Skeletal muscle tissue (tissue), 4 donors: ENCODE measurements around the gene DAB1. TPM values are rescaled to one million over a fixed set of nuclear protein-coding genes. Genes with fewer than 3 reads are reported as not detected.
"Not testable (repeated sequence)": the region's sequence is repeated elsewhere in the genome, so short reads cannot be mapped to it uniquely, and the experiment has no call there.

ENCODE experiments used
- H3K27ac ChIP-seq: one replicate; pipeline ENCODE4 v1.7.0; 2013; ENCODE audit warnings: mild to moderate bottlenecking, low read depth, low read length, inconsistent platforms
- H3K27me3 ChIP-seq, 3 donors: one replicate each; pipeline ENCODE4 v1.7.0; 2013; ENCODE audit warnings: low read length in 3 of 3; ENCODE audit not compliant: control insufficient read depth in 3 of 3, insufficient read depth in 3 of 3
- H3K36me3 ChIP-seq, 3 donors: one replicate each; pipeline ENCODE4 v1.7.0; 2013; ENCODE audit warnings: low read length in 3 of 3; ENCODE audit not compliant: control insufficient read depth in 3 of 3, insufficient read depth in 3 of 3
- H3K4me1 ChIP-seq, 3 donors: one replicate each; pipeline ENCODE4 v1.7.0; 2013; ENCODE audit warnings: low read length in 3 of 3, mild to moderate bottlenecking in 3 of 3; ENCODE audit not compliant: control insufficient read depth in 3 of 3, insufficient read depth in 3 of 3
- H3K4me3 ChIP-seq, 3 donors: one replicate each; pipeline ENCODE4 v1.7.0; 2013; ENCODE audit warnings: low read length in 3 of 3
- H3K9ac ChIP-seq, 3 donors: one replicate each; pipeline ENCODE4 v1.7.0; 2013; ENCODE audit warnings: low read length in 3 of 3, mild to moderate bottlenecking in 3 of 3, moderate library complexity in 2 of 3, low read depth in 1 of 3
- H3K9me3 ChIP-seq, 3 donors: one replicate each; pipeline ENCODE4 v1.7.0; 2013; ENCODE audit warnings: low read length in 3 of 3; ENCODE audit not compliant: control insufficient read depth in 3 of 3
- total RNA-seq: library from RNA; depleted of rRNA; stranded (reverse); fragments of >200 nt; gene quantifications from one replicate; pipeline ENCODE4 v1.2.3, GENCODE V29; 2014
- donor health status: Osteomylitis.

The DAB1 gene
- total RNA-seq, 1 donor from 2014 or later = 1.6 TPM

DNA sequence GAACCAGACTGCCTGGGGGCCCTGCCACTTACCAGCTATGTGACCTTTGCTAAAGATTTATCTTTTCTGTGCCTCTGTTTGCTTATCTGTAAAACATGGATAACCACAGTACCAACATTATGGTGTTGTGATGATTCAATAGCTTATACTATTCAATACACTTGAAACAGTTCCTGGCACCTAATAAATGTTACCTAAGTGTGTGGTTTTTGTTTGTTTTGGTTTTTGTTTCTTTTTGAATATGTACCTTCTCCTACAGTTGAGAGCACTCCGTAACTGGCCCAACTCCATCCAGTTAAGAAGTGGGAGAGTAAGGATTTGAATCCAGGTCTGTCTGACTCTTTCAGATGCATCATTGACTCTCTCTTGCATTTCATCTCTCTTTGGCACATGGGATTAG lies 332.2 kb downstream of the DAB1 start:
- H3K27ac ChIP-seq = no peak overlapping the region
- no peaks in the 10 kb centered on the region for H3K27me3 ChIP-seq
- H3K9ac ChIP-seq = no peak overlapping the region

DNA sequence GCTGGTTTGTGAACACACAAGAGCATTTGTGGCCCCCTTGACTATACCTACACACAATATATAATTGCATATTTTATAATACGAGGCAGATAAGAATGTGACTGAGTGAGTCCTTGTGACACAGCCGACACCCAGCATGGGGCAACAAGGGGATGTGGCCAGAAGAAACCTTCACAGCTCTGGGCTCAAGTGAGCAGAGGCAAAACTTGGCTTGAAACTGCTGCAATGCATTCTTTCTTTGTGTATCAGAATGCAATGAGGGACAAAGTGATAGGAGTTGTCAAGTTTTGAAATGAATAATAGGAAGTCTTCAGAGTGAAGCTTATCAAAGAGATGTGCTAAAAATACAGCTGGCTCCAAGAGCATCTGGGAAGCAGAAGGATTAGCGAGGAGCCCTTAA lies 334.0 kb downstream of the DAB1 start:
- Histone ChIP-seq H3K36me3 (no peaks in the 10 kb centered on the region), H3K4me1 (peaks cover 0 to 6% (median 3%) of the 10 kb centered on the region in 3 donors), H3K27me3 (no peaks in the 10 kb centered on the region), H3K27ac (no peak overlapping the region), H3K9ac (no peak overlapping the region), H3K9me3 (no peaks in the 10 kb centered on the region), H3K4me3 (no peak overlapping the region)

More for the DNA sequence above, 332.2 kb downstream of the DAB1 start:
- H3K4me3 ChIP-seq = no peak overlapping the region
- no peaks in the 10 kb centered on the region for H3K9me3 ChIP-seq
- no peaks in the 10 kb centered on the region for H3K36me3 ChIP-seq
- peaks cover 0 to 6% (median 3%) of the 10 kb centered on the region in 3 donors for H3K4me1 ChIP-seq

DNA sequence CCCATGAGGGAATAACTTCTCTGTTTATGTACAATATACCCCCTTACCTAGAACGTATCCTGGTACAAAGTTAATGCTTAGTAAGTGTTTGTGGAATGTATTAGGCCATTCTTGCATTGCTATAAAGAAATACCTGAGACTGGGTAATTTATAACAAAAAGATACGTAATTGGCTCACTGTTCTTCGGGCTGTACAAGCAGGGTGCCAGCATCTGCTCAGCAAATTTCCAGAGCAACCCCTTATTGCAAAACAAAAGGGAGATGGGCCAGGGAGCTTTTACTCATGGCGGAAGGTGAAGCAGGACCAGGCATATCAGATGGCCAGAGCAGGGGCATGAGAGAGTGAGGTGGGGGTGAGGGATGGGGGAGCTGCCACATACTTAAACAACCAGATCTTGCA lies 334.6 kb downstream of the DAB1 start:
- peaks cover 0 to under 1% (median 0%) of the 10 kb centered on the region in 3 donors for H3K27me3 ChIP-seq
- H3K4me1 ChIP-seq = peaks cover 0 to 6% (median 3%) of the 10 kb centered on the region in 3 donors

DNA sequence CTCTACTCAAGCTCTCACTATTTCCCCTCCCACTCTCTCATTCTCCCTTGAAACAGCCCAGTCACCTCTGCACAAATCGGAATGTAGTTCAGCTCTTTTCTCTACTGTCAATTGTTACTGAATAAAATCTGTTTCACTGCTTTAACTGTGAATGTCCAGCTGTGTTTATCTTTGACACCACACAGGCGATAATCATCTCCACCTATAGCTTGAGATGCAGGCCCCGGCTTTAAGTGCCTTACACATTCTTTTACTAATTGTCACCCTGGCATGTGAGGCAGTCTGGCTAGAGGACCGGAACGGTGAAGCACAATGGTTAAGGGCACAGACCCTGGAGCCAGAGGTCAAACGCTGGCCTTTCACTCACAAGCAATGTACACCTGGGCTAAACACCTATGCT lies 335.2 kb downstream of the DAB1 start:
- Histone ChIP-seq H3K4me3 (no peak overlapping the region), H3K9ac (no peak overlapping the region), H3K27me3 (peaks cover 0 to 2% (median 0%) of the 10 kb centered on the region in 3 donors), H3K9me3 (no peaks in the 10 kb centered on the region), H3K27ac (no peak overlapping the region), H3K36me3 (no peaks in the 10 kb centered on the region), H3K4me1 (peaks cover 0 to 6% (median 3%) of the 10 kb centered on the region in 3 donors)

More for the DNA sequence above, 334.6 kb downstream of the DAB1 start:
- no peak overlapping the region for H3K4me3 ChIP-seq
- no peak overlapping the region for H3K9ac ChIP-seq
- no peaks in the 10 kb centered on the region for H3K9me3 ChIP-seq
- no peaks in the 10 kb centered on the region for H3K36me3 ChIP-seq
- no peak overlapping the region for H3K27ac ChIP-seq

DNA sequence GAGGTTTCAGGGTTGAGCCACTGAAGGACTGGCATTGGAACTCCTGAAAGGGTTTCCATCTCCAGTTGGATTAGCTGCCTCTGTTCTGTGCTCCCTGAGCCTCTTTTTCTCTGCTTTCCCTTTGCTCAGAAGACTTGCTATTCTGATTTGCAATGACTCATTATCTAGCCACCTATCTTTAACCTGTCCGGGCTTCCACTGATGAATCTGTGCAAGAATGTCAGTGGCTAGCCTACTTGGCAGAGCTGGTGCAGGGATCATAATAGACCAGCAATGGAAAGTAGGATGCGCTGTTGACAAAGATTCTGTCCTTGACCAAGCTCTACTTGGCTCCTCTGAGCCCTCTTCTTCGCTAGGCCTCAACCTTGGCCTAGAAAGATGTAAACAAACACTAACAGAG lies 336.2 kb downstream of the DAB1 start:
- not testable (repeated sequence) for H3K4me1 ChIP-seq, H3K9me3 ChIP-seq, H3K4me3 ChIP-seq, H3K36me3 ChIP-seq, H3K9ac ChIP-seq, H3K27me3 ChIP-seq
- H3K27ac ChIP-seq = peak overlapping the region; percentile 6

DNA sequence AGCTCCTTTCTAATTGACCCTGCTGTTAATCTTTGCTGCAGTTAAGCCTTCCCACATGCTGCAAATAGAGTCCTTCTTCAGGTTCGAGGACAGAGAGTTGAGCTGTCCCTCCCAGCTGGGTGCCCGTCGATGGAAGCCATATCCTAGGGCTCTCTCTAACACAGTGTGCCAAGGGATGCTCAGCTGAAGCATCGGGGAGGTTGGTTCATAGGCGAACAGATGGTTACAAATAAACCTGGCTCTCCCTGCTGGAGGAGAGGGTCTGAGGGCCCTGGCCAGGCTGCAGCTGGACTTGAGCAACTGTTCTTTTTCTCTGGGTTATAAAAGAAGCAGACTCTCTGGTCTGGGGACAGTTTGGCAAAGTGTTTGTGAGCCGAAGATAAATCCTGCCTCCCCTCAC lies 337.7 kb downstream of the DAB1 start:
- no peaks in the 10 kb centered on the region for H3K36me3 ChIP-seq
- H3K27me3 ChIP-seq = peaks cover 0 to 2% (median 0%) of the 10 kb centered on the region in 3 donors
- no peak overlapping the region for H3K4me3 ChIP-seq
- H3K9ac ChIP-seq = no peak overlapping the region
- H3K9me3 ChIP-seq = no peaks in the 10 kb centered on the region
- H3K27ac ChIP-seq = no peak overlapping the region
- peaks cover 0 to 6% (median 3%) of the 10 kb centered on the region in 3 donors for H3K4me1 ChIP-seq

DNA sequence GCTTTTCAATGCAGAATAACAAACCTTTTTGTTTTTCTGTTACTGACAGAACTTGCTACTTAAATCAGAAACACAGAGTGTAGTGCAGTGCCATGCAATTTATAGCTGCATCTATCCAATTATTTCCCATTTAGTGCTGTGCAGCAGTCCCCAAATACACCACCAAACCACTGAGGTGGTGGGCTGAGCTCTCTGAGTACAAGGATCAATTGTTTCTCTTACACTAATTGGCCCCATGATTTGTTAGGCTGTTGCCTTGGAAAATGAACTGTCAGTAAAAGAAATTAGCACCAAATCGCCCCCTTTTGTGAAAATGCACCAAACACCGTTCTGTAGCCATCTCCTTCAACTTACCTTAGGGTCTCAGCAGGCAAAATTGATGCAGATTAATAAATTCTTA lies 339.2 kb downstream of the DAB1 start:
- Histone ChIP-seq H3K4me3 (no peak overlapping the region), H3K27ac (no peak overlapping the region), H3K4me1 (peaks cover 0 to 6% (median 3%) of the 10 kb centered on the region in 3 donors), H3K9me3 (no peaks in the 10 kb centered on the region), H3K36me3 (no peaks in the 10 kb centered on the region), H3K9ac (no peak overlapping the region), H3K27me3 (peaks cover 0 to 2% (median 0%) of the 10 kb centered on the region in 3 donors)

DNA sequence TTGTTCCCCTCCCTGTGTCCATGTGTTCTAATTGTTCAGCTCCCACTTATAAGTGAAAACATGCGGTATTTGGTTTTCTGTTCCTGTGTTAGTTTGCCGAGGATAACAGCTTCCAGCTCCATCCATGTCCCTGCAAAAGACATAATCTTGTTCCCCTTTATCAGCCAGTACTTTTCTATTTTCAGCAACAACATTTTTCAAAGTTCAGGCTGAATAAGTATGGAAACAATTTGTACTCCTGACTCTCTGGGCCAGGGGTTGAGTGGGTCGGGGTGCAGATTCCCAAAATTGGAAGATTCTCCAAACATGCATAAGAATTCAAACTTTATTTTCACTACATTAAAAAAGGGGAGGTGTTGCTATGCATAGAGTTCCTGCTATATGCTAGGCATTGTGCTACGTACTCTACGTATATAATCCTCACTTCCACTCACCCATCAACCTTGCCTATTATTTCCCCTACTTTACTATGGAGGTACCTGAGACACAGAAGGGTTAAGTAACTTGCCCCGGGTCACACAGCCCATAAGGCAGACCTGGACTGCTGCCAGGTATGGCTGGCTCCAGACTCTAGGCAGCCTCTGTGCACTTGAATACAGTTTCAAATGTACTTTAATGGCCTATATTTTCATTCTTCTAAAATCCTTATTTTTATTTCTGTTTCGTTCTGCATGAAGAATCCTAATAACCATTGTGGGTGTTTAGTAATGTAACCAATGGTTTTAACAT lies 341.0 kb downstream of the DAB1 start:
- Histone ChIP-seq H3K36me3 (no peaks in the 10 kb centered on the region), H3K9ac (no peak overlapping the region), H3K27me3 (peaks cover 0 to 2% (median 0%) of the 10 kb centered on the region in 3 donors), H3K27ac (no peak overlapping the region), H3K9me3 (no peaks in the 10 kb centered on the region), H3K4me1 (peaks cover 0 to 6% (median 0%) of the 10 kb centered on the region in 3 donors), H3K4me3 (no peak overlapping the region)

DNA sequence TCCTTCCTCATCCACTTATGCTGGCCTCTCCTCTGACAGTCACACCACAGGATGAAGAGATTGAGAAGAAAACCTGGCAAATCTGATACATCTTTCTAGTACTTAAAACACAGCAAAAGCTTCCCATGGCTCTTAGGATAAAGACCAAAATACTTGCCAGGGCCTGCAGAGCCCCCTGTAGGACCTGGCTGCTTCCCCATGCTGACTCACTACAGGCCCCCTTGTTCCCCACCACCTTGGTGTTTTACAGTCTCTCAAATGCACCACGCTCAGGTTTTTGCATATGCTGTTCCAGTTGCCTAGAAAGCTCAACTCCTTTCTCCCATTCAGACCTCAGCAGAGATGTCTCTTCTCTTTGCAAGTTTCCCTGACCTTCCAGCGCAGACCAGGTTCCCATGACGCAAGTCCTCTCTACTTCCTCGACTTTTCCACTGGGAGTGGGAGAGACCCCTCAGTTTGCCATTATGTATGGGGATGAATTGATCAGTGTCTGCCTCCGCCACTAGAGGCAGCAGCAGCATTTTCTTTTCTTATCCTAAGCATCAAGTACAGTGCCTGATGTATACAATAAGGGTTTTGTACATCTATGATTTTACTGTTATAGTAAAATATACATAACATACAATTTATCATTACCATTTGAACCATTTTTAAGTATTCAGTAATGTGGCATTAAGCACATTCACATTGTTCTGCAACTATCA lies 344.3 kb downstream of the DAB1 start:
- Histone ChIP-seq H3K4me3 (no peak overlapping the region), H3K27me3 (peaks cover 0 to 2% (median 0%) of the 10 kb centered on the region in 3 donors), H3K27ac (no peak overlapping the region), H3K4me1 (no peaks in the 10 kb centered on the region), H3K36me3 (no peaks in the 10 kb centered on the region), H3K9ac (no peak overlapping the region), H3K9me3 (no peaks in the 10 kb centered on the region)

DNA sequence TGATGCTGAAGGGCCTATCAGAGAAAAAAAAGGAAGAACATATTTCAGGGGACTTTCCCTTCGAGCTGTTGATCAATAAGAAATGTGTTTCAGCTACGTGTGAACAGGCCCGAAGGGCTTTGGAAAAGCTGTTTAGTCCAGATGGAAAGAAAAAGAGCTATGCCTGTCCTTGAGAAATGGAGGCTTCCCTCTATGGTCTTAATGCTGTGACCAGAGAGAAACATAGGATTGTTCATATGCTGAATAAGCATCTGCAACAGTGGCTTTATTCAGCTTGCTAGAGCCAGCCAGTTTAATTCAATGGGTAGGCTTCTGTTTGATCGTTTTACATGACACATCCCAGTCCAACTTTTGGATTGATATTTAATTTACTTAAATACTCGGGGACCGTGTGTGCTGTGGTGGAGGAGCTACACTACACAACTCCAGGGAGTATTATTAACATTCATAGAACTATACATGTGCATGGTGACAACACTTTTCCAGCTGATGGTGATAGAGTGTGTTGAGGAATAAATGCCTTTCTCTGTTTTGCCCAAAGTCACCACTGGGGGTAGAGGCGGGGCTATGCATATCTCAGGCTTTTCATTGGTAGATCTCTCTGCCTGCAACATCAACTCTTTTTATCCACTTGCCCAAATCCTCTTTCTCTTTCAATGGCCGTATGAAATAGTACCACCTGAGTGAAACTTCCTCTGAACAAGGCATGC lies 351.3 kb downstream of the DAB1 start:
- Histone ChIP-seq H3K9me3 (no peaks in the 10 kb centered on the region), H3K4me3 (no peak overlapping the region), H3K27me3 (peaks cover 0 to 3% (median 0%) of the 10 kb centered on the region in 3 donors)

More for the DNA sequence above, 351.3 kb downstream of the DAB1 start:
- H3K4me1 ChIP-seq = no peaks in the 10 kb centered on the region
- no peak overlapping the region for H3K9ac ChIP-seq
- no peaks in the 10 kb centered on the region for H3K36me3 ChIP-seq
- no peak overlapping the region for H3K27ac ChIP-seq
